GM12865 (cell line): ENCODE data around the gene IFNK.

Experiments
- DNase-seq: peaks from one replicate; pipeline ENCODE4 v3.0.0; 2010; ENCODE audit warnings: low read depth
- H3K4me3 ChIP-seq: 2 replicates; pipeline ENCODE4 v1.5.1; 2011; ENCODE audit warnings: mild to moderate bottlenecking, low read depth, low read length, control low read depth
- TF ChIP-seq, protein P1 (sequence below): IDR thresholded peaks from 2 replicates; pipeline ENCODE4 v1.5.1; 2011; ENCODE audit warnings: low read length, control low read depth, low read depth, inconsistent platforms; ENCODE audit not compliant: insufficient read depth; ENCODE audit errors: missing control alignments

IFNK gene

DNA sequence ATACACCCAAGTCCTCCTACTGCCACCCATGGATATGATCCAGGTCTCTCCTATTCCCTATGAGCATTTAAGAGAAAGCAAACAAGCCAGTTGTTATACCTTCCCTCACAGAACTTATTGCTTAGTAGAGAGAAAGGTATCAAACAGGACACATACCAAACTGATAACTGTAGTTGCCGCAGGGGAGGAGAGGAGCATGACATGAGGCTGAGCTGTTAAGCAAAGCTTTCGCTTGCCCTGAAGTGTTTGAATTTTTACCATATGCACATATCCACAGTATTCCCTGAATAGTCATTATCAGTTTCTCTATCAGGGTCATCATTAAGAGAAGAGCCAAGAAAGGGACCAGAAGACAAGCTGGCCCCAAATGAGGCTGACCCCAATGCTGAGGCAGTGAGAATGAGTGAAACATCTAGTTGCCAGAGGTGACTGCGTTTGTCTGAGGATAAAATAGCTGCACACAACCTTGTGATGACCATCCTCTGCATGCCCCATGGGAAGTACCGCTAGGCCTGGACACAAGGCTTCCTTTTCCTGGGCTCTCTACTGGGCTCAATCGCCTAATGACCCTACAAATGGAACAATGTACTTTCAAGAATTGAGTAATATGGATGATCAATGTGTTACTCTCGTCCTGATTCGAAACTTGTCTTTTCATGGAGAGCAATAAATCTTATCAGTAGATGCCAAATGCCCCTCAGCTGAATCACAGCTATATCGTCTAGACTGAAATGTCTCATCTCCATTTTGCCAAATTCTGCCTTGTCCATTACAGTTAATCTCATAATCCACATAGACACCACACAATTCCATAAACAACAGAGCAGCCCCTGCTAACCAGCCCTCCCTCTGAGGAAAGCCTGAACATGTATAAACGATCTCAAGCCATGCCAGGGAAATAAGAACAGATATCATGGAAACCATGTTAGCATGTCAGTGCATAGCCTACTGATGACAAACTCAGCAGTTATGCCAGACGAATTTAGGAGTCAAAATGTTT is 4.3 kb upstream of the IFNK start:
- H3K4me3 ChIP-seq, result no peak overlapping the region
- TF ChIP-seq, protein P1, sequence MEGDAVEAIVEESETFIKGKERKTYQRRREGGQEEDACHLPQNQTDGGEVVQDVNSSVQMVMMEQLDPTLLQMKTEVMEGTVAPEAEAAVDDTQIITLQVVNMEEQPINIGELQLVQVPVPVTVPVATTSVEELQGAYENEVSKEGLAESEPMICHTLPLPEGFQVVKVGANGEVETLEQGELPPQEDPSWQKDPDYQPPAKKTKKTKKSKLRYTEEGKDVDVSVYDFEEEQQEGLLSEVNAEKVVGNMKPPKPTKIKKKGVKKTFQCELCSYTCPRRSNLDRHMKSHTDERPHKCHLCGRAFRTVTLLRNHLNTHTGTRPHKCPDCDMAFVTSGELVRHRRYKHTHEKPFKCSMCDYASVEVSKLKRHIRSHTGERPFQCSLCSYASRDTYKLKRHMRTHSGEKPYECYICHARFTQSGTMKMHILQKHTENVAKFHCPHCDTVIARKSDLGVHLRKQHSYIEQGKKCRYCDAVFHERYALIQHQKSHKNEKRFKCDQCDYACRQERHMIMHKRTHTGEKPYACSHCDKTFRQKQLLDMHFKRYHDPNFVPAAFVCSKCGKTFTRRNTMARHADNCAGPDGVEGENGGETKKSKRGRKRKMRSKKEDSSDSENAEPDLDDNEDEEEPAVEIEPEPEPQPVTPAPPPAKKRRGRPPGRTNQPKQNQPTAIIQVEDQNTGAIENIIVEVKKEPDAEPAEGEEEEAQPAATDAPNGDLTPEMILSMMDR, result no peak
- DNase-seq, result no peak

DNA sequence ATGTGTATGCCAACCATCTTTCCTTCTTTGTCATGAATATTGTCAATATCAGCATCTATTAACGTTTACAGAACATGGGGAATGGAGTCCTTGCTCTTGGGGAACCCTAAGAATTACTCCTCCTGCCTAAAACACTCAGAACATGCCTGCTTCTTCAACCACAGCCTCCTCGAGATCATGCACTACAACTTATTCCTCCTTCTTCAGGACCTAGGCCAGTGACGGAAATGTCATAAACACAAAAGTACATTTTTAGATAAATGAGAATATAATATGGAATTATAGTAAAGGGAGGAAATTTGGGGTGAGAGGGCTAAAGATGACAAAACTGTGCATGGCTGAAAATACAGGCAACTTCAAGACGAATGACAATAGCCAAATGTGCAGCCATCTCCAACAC is 3.1 kb upstream of the IFNK start:
- no peak for DNase-seq
- TF ChIP-seq, protein P1, result no peak
- H3K4me3 ChIP-seq, result no peak overlapping the region

DNA sequence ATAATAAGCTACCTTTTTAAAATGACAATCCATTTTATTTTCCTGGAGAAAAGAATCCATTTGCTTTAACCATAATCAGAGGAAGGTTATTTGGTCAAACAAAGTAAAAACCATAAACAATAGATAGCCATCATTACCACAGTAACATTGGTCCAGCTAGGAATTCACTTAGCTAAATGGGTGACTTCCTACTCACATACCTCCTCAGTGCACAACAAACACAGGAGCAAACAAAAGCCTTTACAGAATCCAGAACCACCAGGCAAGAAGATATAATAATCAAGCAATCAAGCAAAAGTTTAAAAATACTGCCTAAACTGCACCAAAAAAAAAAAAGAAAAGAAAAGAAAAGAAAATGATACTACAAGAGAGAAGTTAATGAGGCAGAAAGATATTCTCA is 949 bp upstream of the IFNK start:
- no peak for DNase-seq
- TF ChIP-seq, protein P1, result no peak
- no peak overlapping the region for H3K4me3 ChIP-seq

DNA sequence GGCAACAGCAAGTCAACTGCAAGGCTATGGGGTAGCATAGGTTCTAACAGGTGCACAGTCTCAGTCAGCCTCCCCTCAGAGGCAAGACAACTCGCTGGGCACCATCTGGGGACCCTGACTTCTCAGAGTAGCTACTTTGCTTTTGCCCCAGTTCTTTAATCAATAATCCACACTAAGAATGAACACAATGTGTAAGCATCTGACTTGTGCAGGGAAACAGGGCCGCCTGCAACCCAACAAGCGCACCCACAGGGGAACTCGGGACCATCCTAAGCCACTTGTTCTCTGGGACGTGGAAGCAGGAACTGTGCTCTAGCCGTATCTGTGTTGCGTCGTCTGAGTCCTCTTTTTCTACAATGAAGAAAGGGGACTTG is 3.6 kb downstream of the IFNK start:
- no peak overlapping the region for H3K4me3 ChIP-seq
- DNase-seq, result no peak
- TF ChIP-seq, protein P1, result no peak

DNA sequence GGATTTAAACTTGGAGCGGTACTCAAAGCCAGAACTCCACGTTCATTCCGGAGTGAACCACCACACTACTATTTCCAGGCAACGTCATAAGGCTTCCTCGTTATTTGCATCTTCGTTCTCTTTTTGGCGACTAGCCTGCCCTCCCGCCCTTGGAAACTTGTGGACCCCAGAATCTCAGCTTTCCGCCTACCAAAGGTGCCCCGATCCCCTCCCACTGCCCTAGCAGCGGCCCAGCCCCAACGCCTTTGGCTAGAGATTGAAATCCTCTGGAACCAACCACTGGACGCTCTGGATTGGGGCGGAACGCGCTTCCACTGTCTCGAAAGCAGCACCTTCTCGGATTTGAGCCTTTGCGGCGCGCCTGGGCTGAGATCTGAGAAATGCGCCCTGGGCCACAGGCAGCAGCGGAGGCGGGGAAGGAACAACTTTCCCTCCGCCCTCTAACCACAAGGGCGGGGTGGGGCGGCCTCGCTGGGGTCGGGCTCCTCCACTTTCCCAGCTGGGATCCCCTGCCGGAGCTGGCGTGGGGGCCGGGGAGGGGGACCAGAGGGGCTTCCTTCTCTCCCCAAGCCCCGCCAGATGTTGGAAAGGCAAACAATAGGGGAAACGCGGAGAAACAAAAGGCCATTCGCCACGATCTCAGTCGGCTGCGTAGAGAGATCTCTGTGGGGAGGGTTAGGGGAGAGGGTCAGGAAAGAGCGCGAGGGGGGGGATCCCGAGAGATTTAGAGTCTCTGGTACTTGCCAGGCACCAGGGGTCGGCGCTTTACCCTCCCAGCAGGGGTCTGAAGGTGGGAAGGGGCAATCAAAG is 4.2 kb downstream of the IFNK start:
- TF ChIP-seq, protein P1, result no peak
- H3K4me3 ChIP-seq, result peak overlapping the region; percentile 71
- DNase-seq, result peak; percentile 52

DNA sequence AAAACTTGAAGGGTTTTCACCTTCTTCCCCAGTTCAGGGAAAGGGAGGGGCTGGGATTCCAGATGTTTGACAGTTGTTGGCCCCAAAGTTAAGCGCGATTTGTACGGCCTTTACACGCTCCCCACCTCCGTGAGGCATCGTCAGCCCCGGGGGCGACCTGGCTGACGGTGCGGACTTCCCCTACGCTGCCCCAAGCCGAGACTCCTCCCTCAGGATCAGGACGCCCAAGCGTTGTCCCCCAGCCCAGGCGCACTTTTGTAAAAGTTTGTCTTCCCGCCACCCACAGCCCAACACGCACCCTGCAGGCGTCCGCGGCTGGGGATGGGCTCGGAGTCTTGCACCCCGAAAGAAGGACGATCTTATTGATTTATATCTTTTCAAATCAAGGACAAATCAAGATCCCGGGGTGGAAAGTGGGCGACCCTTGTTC is 4.8 kb downstream of the IFNK start:
- peak; percentile 56 for DNase-seq
- peak overlapping the region; percentile 71 for H3K4me3 ChIP-seq
- TF ChIP-seq, protein P1, result no peak
